GM23338 (cell line): ENCODE measurements around the gene PVALEF. TPM values are rescaled to one million over a fixed set of nuclear protein-coding genes. Genes with fewer than 3 reads are reported as not detected.

Experiments
- ATAC-seq: fragments of 200-7000 bp; cut with Tn5 transposase; 3 replicates; pipeline ENCODE4 v1.9.1; 2020
- DNase-seq: peaks from one replicate; pipeline ENCODE4 v3.0.0-alpha.2; 2015; ENCODE audit warnings: low spot score
- H2AFZ ChIP-seq: fragments of 200-600 bp; sonication (generic); 2 replicates; pipeline ENCODE4 v1.8.0; 2016; ENCODE audit warnings: antibody characterized with exemption, mild to moderate bottlenecking, moderate library complexity
- H3F3A ChIP-seq: fragments of 200-600 bp; sonication (generic); replicated peaks from 2 replicates; pipeline ENCODE4 v1.8.0; 2017; ENCODE audit warnings: antibody characterized with exemption, mixed run types, low read depth
- H3K27ac ChIP-seq: fragments of 200-600 bp; sonication (generic); 2 replicates; pipeline ENCODE4 v1.6.1; 2016; ENCODE audit warnings: low read depth
- H3K27me3 ChIP-seq: fragments of 200-600 bp; sonication (generic); 2 replicates; pipeline ENCODE4 v1.8.0; 2016; ENCODE audit warnings: mild to moderate bottlenecking, mixed run types, moderate library complexity; ENCODE audit not compliant: insufficient read depth
- H3K36me3 ChIP-seq: fragments of 200-600 bp; sonication (generic); 2 replicates; pipeline ENCODE4 v1.8.0; 2016; ENCODE audit warnings: mild to moderate bottlenecking; ENCODE audit not compliant: insufficient read depth
- H3K4me1 ChIP-seq: fragments of 200-600 bp; sonication (generic); 2 replicates; pipeline ENCODE4 v1.8.0; 2016; ENCODE audit warnings: mild to moderate bottlenecking, moderate library complexity; ENCODE audit not compliant: insufficient read depth
- H3K4me2 ChIP-seq: fragments of 200-600 bp; sonication (generic); 2 replicates; pipeline ENCODE4 v1.7.1; 2017; ENCODE audit warnings: mixed run types
- H3K4me3 ChIP-seq: fragments of 200-600 bp; sonication (generic); 2 replicates; pipeline ENCODE4 v1.6.1; 2016; ENCODE audit warnings: mixed run types
- H3K79me2 ChIP-seq: fragments of 200-600 bp; sonication (generic); replicated peaks from 2 replicates; pipeline ENCODE4 v1.8.0; 2017; ENCODE audit warnings: mild to moderate bottlenecking; ENCODE audit not compliant: insufficient read depth
- H3K9me2 ChIP-seq: fragments of 200-600 bp; sonication (generic); 2 replicates; pipeline ENCODE4 v1.8.0; 2017; ENCODE audit not compliant: insufficient read depth
- H4K20me1 ChIP-seq: fragments of 200-600 bp; sonication (generic); replicated peaks from 2 replicates; pipeline ENCODE4 v1.8.0; 2017; ENCODE audit warnings: mild to moderate bottlenecking; ENCODE audit not compliant: insufficient read depth
- H3K27ac Mint-ChIP-seq: 2 replicates; pipeline ENCODE4 v1.8.0; 2020; ENCODE audit warnings: inconsistent platforms, mild to moderate bottlenecking, moderate library complexity, mixed read lengths
- H3K27me3 Mint-ChIP-seq: 3 replicates; pipeline ENCODE4 v1.8.0; 2022; ENCODE audit warnings: low read depth, mild to moderate bottlenecking, moderate library complexity, mixed read lengths, inconsistent platforms; ENCODE audit not compliant: insufficient read depth, poor library complexity
- H3K36me3 Mint-ChIP-seq: 3 replicates; pipeline ENCODE4 v1.8.0; 2021; ENCODE audit warnings: low read depth, mild to moderate bottlenecking, inconsistent platforms, moderate library complexity, mixed read lengths
- H3K4me1 Mint-ChIP-seq: 3 replicates; pipeline ENCODE4 v1.8.0; 2020; ENCODE audit warnings: mild to moderate bottlenecking, inconsistent platforms, mixed read lengths
- H3K4me3 Mint-ChIP-seq: 3 replicates; pipeline ENCODE4 v1.8.0; 2021; ENCODE audit warnings: moderate library complexity, mild to moderate bottlenecking, inconsistent platforms, mixed read lengths
- H3K9me3 Mint-ChIP-seq: 3 replicates; pipeline ENCODE4 v1.8.0; 2020; ENCODE audit warnings: moderate library complexity, mild to moderate bottlenecking, inconsistent platforms, mixed read lengths
- CREB1 ChIP-seq: fragments of 250-450 bp; sonication (Bioruptor Pico); IDR thresholded peaks from 2 replicates; pipeline ENCODE4 v1.5.0; 2020; ENCODE audit warnings: low read depth, mild to moderate bottlenecking, moderate library complexity
- CTCF ChIP-seq, 2 experiments: fragments of 200-600 bp in 1 of 2; sonication (generic) in 1 of 2; conservative IDR thresholded peaks; 2 replicates each; pipeline versions ENCODE4 v1.5.1 to v1.6.1; 2016 to 2017; ENCODE audit warnings: antibody characterized with exemption in 2 of 2, low read depth in 2 of 2, mild to moderate bottlenecking in 2 of 2, moderate library complexity in 1 of 2
- ETS1 ChIP-seq: IDR thresholded peaks from 2 replicates; pipeline ENCODE4 v1.6.1; 2016; ENCODE audit warnings: antibody characterized with exemption
- EZH2 ChIP-seq: fragments of 200-600 bp; sonication (generic); IDR thresholded peaks from one replicate; pipeline ENCODE4 v1.8.0; 2017; ENCODE audit warnings: antibody characterized with exemption, mild to moderate bottlenecking, low read depth; ENCODE audit not compliant: unreplicated experiment
- EZH2phosphoT487 ChIP-seq: fragments of 200-600 bp; sonication (generic); IDR thresholded peaks from one replicate; pipeline ENCODE4 v1.8.1; 2018; ENCODE audit warnings: antibody characterized with exemption; ENCODE audit not compliant: unreplicated experiment
- JUNB ChIP-seq: IDR thresholded peaks from one replicate; pipeline ENCODE4 v1.6.1; 2016; ENCODE audit warnings: antibody characterized with exemption; ENCODE audit not compliant: unreplicated experiment
- NANOG ChIP-seq: IDR thresholded peaks from 2 replicates; pipeline ENCODE4 v1.6.1; 2016; ENCODE audit warnings: antibody characterized with exemption, borderline replicate concordance
- POLR2AphosphoS5 ChIP-seq: IDR thresholded peaks from 2 replicates; pipeline ENCODE4 v1.6.1; 2016; ENCODE audit warnings: antibody characterized with exemption, low read depth
- REST ChIP-seq: IDR thresholded peaks from one replicate; pipeline ENCODE4 v1.6.1; 2018; ENCODE audit warnings: antibody characterized with exemption; ENCODE audit not compliant: unreplicated experiment
- STAT1 ChIP-seq: IDR thresholded peaks from one replicate; pipeline ENCODE4 v1.6.1; 2016; ENCODE audit warnings: antibody characterized with exemption; ENCODE audit not compliant: unreplicated experiment
- ZNF114 ChIP-seq: fragments of 250-450 bp; sonication (Bioruptor Pico); IDR thresholded peaks from 2 replicates; pipeline ENCODE4 v1.5.0; 2020; ENCODE audit warnings: mild to moderate bottlenecking, moderate library complexity
- ZNF462 ChIP-seq: fragments of 250-450 bp; sonication (Bioruptor Pico); IDR thresholded peaks from 2 replicates; pipeline ENCODE4 v1.5.0; 2020; ENCODE audit warnings: mild to moderate bottlenecking, moderate library complexity
- polyA plus RNA-seq: library from polyadenylated mRNA; unstranded; fragments of >200 nt; fragmentation: Nextera tagmentation; extraction: Ambion mirVana; gene quantifications from 2 replicates; pipeline ENCODE4 v1.2.1, GENCODE V29; 2016
- total RNA-seq: library from RNA; depleted of rRNA; stranded (reverse); fragments of >200 nt; shearing (Covaris generic); gene quantifications from 2 replicates; pipeline ENCODE4 v1.2.3, GENCODE V29; 2014

The PVALEF gene
- total and polyA plus RNA-seq, 2 experiments from 2014 or later: not detected

GRCh38 chr17:81182596-81182995, 17.3 kb downstream of the PVALEF start:
- DNase-seq (no peak), ATAC-seq (no peak)
- Histone ChIP-seq H3K36me3 (no peaks in the 10 kb centered on the region), H3K27ac (no peak overlapping the region), H3F3A (no peaks in the 10 kb centered on the region), H3K4me2 (no peak overlapping the region), H3K79me2 (no peaks in the 10 kb centered on the region), H2AFZ (no peak overlapping the region), H3K27me3 (no peaks in the 10 kb centered on the region), H3K4me3 (no peak overlapping the region), H3K4me1 (no peaks in the 10 kb centered on the region), H4K20me1 (no peaks in the 10 kb centered on the region), H3K9me2 (no peaks in the 10 kb centered on the region)
- Mint-ChIP-seq H3K4me1 (no peaks in the 10 kb centered on the region; the same call in 2 of the 3 replicates), H3K27ac (no peak overlapping the region), H3K36me3 (no peaks in the 10 kb centered on the region), H3K27me3 (peaks cover 11% of the 10 kb centered on the region), H3K9me3 (no peaks in the 10 kb centered on the region; the same call in 2 of the 3 replicates), H3K4me3 (no peak overlapping the region)
- TF ChIP-seq CREB1 (CRISPR knock-in tag) (no peak), ETS1 (no peak), REST (no peak), EZH2phosphoT487 (no peak), ZNF114 (CRISPR knock-in tag) (no peak), NANOG (no peak), EZH2 (no peak), ZNF462 (CRISPR knock-in tag) (no peak), POLR2AphosphoS5 (no peak), STAT1 (no peak), JUNB (no peak), CTCF (conservative IDR thresholded peaks at IDR 0.05; ENCODE audit: low read depth in 2 of 2) (no peak)
